ENCODE data around the gene DDX52.

The DDX52 gene

DNA sequence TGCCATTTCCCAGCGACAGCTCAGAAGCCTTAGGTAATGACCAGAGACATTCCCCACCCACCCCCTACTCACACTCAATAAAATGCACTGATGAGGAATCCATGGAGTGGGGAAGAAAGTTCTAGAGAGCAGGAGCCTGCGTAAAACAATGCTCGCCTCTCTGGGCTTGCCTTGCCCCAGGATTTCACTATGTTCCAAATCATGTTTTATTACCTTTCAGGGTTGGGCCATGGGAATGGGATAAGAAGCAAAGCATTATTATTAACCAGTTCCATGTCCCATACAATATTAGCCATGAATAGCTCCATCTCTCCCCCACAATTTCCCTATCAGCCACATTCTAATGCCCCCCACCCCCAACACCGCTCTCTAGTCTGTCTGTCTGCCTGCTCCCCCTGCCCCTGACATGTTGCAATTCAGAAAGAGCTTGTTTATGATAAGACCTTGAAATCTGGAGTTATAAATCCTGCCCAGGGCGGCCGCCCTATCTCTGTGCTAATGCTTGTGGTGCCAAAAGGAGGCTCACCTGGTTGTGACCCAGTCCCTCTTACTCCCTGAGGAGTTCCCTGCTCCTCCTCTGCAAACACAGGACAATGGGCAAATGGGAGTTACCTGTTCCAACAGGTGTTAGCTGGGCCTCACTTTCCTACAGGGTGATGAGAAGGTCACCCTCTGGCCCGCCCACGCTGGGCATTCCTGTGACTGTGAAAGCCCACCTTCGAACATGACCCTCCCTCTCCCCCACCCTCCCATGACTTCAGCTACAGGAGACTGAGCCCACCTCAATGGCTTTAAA lies 28.0 kb upstream of the DDX52 start:
- DNase-seq (ENCODE audit: low read depth): peak; percentile 15
- H3K4me3 ChIP-seq (ENCODE audit: low read length): no peak overlapping the region
- TF ChIP-seq, protein P1, sequence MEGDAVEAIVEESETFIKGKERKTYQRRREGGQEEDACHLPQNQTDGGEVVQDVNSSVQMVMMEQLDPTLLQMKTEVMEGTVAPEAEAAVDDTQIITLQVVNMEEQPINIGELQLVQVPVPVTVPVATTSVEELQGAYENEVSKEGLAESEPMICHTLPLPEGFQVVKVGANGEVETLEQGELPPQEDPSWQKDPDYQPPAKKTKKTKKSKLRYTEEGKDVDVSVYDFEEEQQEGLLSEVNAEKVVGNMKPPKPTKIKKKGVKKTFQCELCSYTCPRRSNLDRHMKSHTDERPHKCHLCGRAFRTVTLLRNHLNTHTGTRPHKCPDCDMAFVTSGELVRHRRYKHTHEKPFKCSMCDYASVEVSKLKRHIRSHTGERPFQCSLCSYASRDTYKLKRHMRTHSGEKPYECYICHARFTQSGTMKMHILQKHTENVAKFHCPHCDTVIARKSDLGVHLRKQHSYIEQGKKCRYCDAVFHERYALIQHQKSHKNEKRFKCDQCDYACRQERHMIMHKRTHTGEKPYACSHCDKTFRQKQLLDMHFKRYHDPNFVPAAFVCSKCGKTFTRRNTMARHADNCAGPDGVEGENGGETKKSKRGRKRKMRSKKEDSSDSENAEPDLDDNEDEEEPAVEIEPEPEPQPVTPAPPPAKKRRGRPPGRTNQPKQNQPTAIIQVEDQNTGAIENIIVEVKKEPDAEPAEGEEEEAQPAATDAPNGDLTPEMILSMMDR (IDR thresholded peaks at IDR 0.05; ENCODE audit: insufficient read depth, low read depth, low read length, missing control alignments): no peak

DNA sequence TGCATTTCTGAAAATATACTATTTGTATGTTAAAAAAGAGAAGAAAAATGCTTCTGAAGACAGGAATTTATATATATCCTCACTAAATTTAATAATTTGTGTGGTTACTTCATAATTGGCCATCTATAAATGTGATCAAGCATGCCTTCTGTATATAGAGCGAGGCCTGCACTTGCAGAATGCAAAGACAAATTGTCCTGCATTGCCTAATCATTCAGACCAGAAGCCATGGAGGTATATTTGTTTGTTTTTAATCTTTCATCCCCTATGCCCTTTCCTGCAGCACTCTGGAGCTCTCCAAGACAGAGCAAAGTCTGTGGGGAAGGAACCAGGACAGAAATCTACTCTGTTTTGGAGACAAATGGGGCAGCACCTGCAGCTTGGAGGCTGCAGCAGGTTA lies 23.8 kb upstream of the DDX52 start:
- no peak overlapping the region for H3K4me3 ChIP-seq (ENCODE audit: low read length)
- DNase-seq (ENCODE audit: low read depth): no peak
- TF ChIP-seq, protein P1 (IDR thresholded peaks at IDR 0.05; ENCODE audit: insufficient read depth, low read depth, low read length, missing control alignments): no peak

DNA sequence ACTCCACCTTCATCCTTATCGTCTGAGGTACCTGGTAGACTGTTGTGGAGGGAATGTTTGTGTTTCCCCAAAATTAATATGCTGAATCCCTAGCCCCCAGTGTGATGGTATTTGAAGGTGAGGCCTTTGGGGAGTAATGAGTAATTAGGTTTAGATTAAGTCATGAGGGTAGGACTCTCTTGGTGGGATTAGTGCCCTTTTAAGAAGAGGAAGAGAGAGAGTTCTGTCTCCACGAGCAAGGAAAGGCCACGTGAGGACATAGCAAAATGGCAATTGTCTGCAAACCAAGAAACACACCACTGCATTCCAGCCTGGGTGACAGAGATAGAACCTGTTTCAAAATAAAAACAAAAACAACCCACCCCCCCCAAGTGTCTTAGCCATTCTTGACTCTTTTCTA lies 21.0 kb upstream of the DDX52 start:
- TF ChIP-seq, protein P1 (IDR thresholded peaks at IDR 0.05; ENCODE audit: insufficient read depth, low read depth, low read length, missing control alignments): no peak

DNA sequence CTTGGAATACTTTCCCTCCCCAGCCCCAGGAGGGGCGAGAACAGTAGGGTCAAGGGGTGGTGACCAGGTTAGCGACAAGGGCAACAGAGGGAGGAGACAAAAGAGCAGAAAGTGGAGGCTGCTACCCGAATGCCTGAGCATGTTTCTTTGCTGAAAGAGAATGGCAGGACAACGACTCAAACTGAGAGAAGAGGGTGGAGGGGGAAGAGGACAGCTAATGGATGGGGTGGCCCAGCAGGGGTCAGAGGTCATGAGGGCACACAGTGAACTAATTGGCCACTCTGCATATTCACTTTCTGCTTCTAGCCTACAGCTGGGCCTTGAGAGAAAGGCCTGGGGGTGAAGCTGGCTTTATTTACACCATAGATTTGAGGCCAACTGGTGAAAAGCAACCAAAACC lies 19.1 kb upstream of the DDX52 start:
- no peak overlapping the region for H3K4me3 ChIP-seq (ENCODE audit: low read length)
- no peak for DNase-seq (ENCODE audit: low read depth)
- TF ChIP-seq, protein P1 (IDR thresholded peaks at IDR 0.05; ENCODE audit: insufficient read depth, low read depth, low read length, missing control alignments): no peak

More for the DNA sequence above, 21.0 kb upstream of the DDX52 start:
- no peak for DNase-seq (ENCODE audit: low read depth)
- H3K4me3 ChIP-seq (ENCODE audit: low read length): no peak overlapping the region

DNA sequence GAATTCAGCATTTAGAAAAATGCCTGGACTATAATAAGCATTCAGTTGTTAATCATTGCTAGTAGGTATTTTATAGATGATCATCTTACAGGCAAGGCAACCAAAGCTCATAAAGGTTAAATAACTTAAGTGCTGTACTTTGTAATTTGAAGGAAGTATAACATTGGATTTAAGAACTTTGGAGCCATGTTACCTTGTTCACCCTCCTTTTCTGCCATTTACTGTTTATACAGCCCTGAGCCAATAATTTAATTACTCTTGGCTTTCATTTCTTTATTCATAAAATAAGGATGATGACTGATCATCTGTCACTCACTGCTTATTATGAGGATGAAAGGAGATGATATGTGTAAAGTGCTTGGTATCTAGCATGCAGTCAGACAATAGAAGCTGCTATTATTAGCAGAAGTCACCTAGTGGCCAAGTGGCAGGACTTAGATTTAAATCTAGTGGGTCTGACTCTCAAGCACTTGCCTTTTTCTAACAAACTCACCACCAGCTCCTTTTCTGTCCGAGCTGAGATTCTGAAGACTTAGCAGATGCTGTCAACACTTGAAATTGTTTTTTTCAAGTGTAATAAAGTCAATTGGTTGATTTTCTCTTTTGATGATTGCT lies 18.3 kb upstream of the DDX52 start:
- TF ChIP-seq, protein P1 (IDR thresholded peaks at IDR 0.05; ENCODE audit: insufficient read depth, low read depth, low read length, missing control alignments): peak; percentile 29
- DNase-seq (ENCODE audit: low read depth): no peak
- H3K4me3 ChIP-seq (ENCODE audit: low read length): no peak overlapping the region

DNA sequence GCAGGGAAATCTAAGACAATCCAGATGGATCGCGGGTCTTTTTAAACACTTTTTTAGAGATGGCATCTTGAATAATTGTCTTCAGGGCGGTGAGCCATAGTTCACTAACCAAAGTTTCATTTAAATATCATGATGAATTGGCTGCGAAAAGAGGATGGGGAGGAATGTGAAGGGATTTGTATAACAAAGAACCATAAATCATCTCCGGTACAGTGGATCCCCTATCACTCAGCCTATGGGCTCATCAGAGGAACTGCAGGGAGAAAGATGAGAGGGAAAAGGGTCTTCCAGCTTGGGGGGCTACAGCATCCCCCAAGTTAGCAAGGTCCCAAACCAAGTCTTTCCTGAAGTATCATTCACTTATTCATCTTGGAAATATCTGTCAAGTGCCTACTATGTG lies 16.7 kb upstream of the DDX52 start:
- TF ChIP-seq, protein P1 (IDR thresholded peaks at IDR 0.05; ENCODE audit: insufficient read depth, low read depth, low read length, missing control alignments): no peak

More for the DNA sequence above, 16.7 kb upstream of the DDX52 start:
- no peak for DNase-seq (ENCODE audit: low read depth)
- no peak overlapping the region for H3K4me3 ChIP-seq (ENCODE audit: low read length)
